Vagina (tissue), 2 donors: Measurements from ENCODE around the gene TMEM164. TPM values are rescaled to one million over a fixed set of nuclear protein-coding genes. Genes with fewer than 3 reads are reported as not detected.

Experiments
- DNase-seq, 2 donors: peaks; one replicate each; pipeline ENCODE4 v3.0.0-alpha.2; 2017; ENCODE audit errors: extremely low spot score in 2 of 2
- H3K27ac ChIP-seq: fragments of 200-600 bp; sonication (generic); one replicate; pipeline ENCODE4 v1.5.1; 2019
- H3K27me3 ChIP-seq: fragments of 200-600 bp; sonication (generic); one replicate; pipeline ENCODE4 v1.5.1; 2019
- H3K36me3 ChIP-seq, 2 donors: fragments of 200-600 bp; sonication (generic); one replicate each; pipeline ENCODE4 v1.5.1; 2017 to 2019
- H3K4me1 ChIP-seq: fragments of 200-600 bp; sonication (generic); one replicate; pipeline ENCODE4 v1.5.1; 2019
- H3K4me3 ChIP-seq, 2 donors: fragments of 200-600 bp; sonication (generic); 1 replicate in 1 of 2; 2 replicates in 1 of 2; pipeline ENCODE4 v1.5.1; 2016 to 2019
- H3K9me3 ChIP-seq: fragments of 200-600 bp; sonication (generic); one replicate; pipeline ENCODE4 v1.5.1; 2019
- CTCF ChIP-seq, 3 experiments: fragments of 450-650 bp in 2 of 3; fragments of 200-600 bp in 1 of 3; sonication (generic) in 1 of 3; IDR thresholded peaks; one replicate each; pipeline ENCODE4 v1.5.1; 2017 to 2019; ENCODE audit warnings: antibody characterized with exemption in 3 of 3, mild to moderate bottlenecking in 2 of 3, moderate library complexity in 2 of 3
- POLR2A ChIP-seq, 2 donors: fragments of 450-650 bp; IDR thresholded peaks; one replicate each; pipeline ENCODE4 v1.6.1; 2017; ENCODE audit warnings: antibody characterized with exemption in 2 of 2, mild to moderate bottlenecking in 2 of 2, moderate library complexity in 2 of 2
- POLR2AphosphoS5 ChIP-seq, 2 donors: sonication (generic); formaldehyde crosslinking; IDR thresholded peaks; one replicate each; pipeline ENCODE4 v1.9.0; 2017; ENCODE audit warnings: antibody characterized with exemption in 2 of 2, mild to moderate bottlenecking in 2 of 2, low read depth in 1 of 2; ENCODE audit not compliant: insufficient read depth in 1 of 2
- intact Hi-C: fragments of 100-400 bp; cut with DNase I; formaldehyde crosslinking; loops from one replicate; pipeline ENCODE4 v1.15.1; 2023
- total RNA-seq: library from RNA; depleted of rRNA; stranded (reverse); fragments of >200 nt; gene quantifications from one replicate; pipeline ENCODE4 v1.2.3, GENCODE V29; 2016

TMEM164 gene
- total RNA-seq, 1 donor from 2014 or later = 10.8 TPM

- intact Hi-C loops = no loop called here
- Histone ChIP-seq H3K27ac (no peak overlapping the region), H3K9me3 (no peaks in the 10 kb centered on the region), H3K4me3 (no peak overlapping the region), H3K4me1 (peaks cover 8% of the 10 kb centered on the region), H3K27me3 (no peaks in the 10 kb centered on the region), H3K36me3 (no peaks in the 10 kb centered on the region)
- no peak for DNase-seq
- TF ChIP-seq POLR2AphosphoS5 (IDR thresholded peaks at IDR 0.05; ENCODE audit: insufficient read depth in 1 of 2, low read depth in 1 of 2) = no peak
- TF ChIP-seq CTCF (IDR thresholded peaks at IDR 0.05) = no peak
- TF ChIP-seq POLR2A (IDR thresholded peaks at IDR 0.05) = no peak
These were observed 1.3 kb downstream of the TMEM164 start for GRCh38 chrX:110004215-110004614.

- no peak overlapping the region for H3K27ac ChIP-seq
- no peak overlapping the region for H3K4me3 ChIP-seq
- DNase-seq = no peak
- H3K4me1 ChIP-seq = peaks cover 8% of the 10 kb centered on the region
- intact Hi-C loops = no loop called here
- H3K36me3 ChIP-seq = no peaks in the 10 kb centered on the region
- no peaks in the 10 kb centered on the region for H3K27me3 ChIP-seq
- no peaks in the 10 kb centered on the region for H3K9me3 ChIP-seq
- TF ChIP-seq POLR2AphosphoS5 (IDR thresholded peaks at IDR 0.05; ENCODE audit: insufficient read depth in 1 of 2, low read depth in 1 of 2) (no peak), CTCF (IDR thresholded peaks at IDR 0.05) (no peak), POLR2A (IDR thresholded peaks at IDR 0.05) (no peak)
These were observed 1.9 kb downstream of the TMEM164 start for GRCh38 chrX:110004731-110005369.

- no peaks in the 10 kb centered on the region for H3K36me3 ChIP-seq
- H3K9me3 ChIP-seq = no peaks in the 10 kb centered on the region
- DNase-seq = no peak
- no peak overlapping the region for H3K4me3 ChIP-seq
- peaks cover 8% of the 10 kb centered on the region for H3K4me1 ChIP-seq
- intact Hi-C loops = no loop called here
- H3K27me3 ChIP-seq = no peaks in the 10 kb centered on the region
- H3K27ac ChIP-seq = no peak overlapping the region
- TF ChIP-seq CTCF (IDR thresholded peaks at IDR 0.05) = no peak
- TF ChIP-seq POLR2A (IDR thresholded peaks at IDR 0.05) = no peak
- TF ChIP-seq POLR2AphosphoS5 (IDR thresholded peaks at IDR 0.05; ENCODE audit: insufficient read depth in 1 of 2, low read depth in 1 of 2) = no peak
These were observed 3.2 kb downstream of the TMEM164 start for GRCh38 chrX:110006161-110006560.

GRCh38 chrX:110006821-110007375 is 4.0 kb downstream of the TMEM164 start:
- Histone ChIP-seq H3K27me3 (no peaks in the 10 kb centered on the region), H3K36me3 (no peaks in the 10 kb centered on the region), H3K4me3 (no peak overlapping the region), H3K27ac (no peak overlapping the region), H3K9me3 (no peaks in the 10 kb centered on the region), H3K4me1 (peaks cover 8% of the 10 kb centered on the region)
- no peak for DNase-seq
- TF ChIP-seq POLR2A (IDR thresholded peaks at IDR 0.05) (no peak), CTCF (IDR thresholded peaks at IDR 0.05) (no peak), POLR2AphosphoS5 (IDR thresholded peaks at IDR 0.05; ENCODE audit: insufficient read depth in 1 of 2, low read depth in 1 of 2) (no peak)
- intact Hi-C loops = no loop called here

GRCh38 chrX:110008011-110008635 is 5.2 kb downstream of the TMEM164 start:
- Histone ChIP-seq H3K9me3 (no peaks in the 10 kb centered on the region), H3K27ac (no peak overlapping the region), H3K4me1 (peaks cover 8% of the 10 kb centered on the region), H3K4me3 (no peak overlapping the region), H3K27me3 (no peaks in the 10 kb centered on the region), H3K36me3 (no peaks in the 10 kb centered on the region)
- intact Hi-C loops = no loop called here
- TF ChIP-seq POLR2AphosphoS5 (IDR thresholded peaks at IDR 0.05; ENCODE audit: insufficient read depth in 1 of 2, low read depth in 1 of 2) (no peak), POLR2A (IDR thresholded peaks at IDR 0.05) (no peak), CTCF (IDR thresholded peaks at IDR 0.05) (no peak)
- no peak for DNase-seq
